GM21360 (cell line): ENCODE measurements around the gene UGT2B28.
"Not testable (repeated sequence)": the region's sequence is repeated elsewhere in the genome, so short reads cannot be mapped to it uniquely, and the experiment has no call there.

Experiments
- ATAC-seq: cut with Tn5 transposase; IDR thresholded peaks from one replicate; pipeline ENCODE4 v1.9.1; 2021; ENCODE audit warnings: mild to moderate bottlenecking, moderate library complexity; ENCODE audit not compliant: unreplicated experiment

UGT2B28 gene

GRCh38 chr4:69343114-69343513 is 62.8 kb downstream of the UGT2B28 start:
- ATAC-seq = not testable (repeated sequence)

- peak; percentile 46 for ATAC-seq
Observed at GRCh38 chr4:69343558-69344420, 63.5 kb downstream of the UGT2B28 start.
